GM19099 (cell line): ENCODE results near the gene TAF4.

ENCODE experiments used
- POLR2A ChIP-seq: IDR thresholded peaks from 3 replicates; pipeline ENCODE4 v1.6.1; 2011; ENCODE audit warnings: low read depth; ENCODE audit not compliant: insufficient read length; ENCODE audit errors: extremely low read depth

Gene TAF4

DNA sequence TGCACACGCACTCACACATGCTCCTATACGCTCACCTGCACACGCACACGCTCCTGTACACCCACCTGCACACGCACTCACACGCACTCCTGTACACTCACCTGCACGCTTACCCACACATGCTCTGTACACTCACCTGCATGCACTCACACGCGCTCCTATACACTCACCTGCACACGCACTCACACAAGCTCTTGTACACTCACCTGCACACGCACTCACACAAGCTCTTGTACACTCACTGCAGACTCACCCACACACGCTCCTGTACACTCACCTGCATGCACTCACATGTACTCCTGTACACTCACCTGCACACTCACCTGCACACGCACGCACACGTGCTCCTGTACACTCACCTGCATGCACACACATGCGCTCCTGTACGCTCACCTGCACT is 22.0 kb upstream of the TAF4 start:
- TF ChIP-seq POLR2A, result no peak

DNA sequence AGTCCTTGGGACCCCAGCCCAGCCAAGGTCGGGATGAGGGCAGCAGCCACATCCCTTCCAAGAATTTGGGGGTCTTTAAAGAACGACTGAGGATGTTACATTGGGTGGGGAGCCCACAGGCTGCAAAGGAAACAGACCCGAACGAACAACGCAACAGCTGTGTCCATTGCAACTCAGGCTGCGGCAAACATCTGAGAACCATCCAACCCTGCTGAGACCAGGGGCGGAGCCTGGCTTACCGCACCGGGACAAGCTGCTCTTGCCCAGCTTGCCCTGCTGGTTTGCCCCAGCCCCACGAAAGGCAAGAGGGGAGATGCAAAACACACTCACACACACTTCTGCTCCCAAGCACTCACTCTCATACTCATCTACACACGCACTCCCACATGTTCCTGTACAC is 21.5 kb upstream of the TAF4 start:
- no peak for TF ChIP-seq POLR2A

DNA sequence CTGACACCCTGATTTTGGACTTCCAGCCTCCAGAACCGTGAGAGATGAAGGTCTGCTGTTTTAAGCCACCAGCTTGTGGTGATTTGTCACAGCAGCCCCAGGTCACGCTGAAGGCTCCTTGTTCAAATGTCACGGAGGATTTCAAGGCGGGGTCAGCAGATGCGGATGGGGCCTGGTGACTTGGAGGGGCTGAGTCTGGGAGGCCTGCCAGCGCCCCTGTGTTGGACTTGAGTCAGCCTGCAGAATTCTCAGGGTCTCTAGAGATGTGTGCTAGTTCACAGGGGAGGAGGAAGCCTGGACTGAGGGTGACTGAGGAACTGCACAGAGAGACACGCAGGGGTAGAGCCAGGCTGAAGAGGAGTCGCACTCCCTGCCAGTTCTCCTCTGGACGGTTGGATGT is 19.5 kb upstream of the TAF4 start:
- TF ChIP-seq POLR2A, result no peak

DNA sequence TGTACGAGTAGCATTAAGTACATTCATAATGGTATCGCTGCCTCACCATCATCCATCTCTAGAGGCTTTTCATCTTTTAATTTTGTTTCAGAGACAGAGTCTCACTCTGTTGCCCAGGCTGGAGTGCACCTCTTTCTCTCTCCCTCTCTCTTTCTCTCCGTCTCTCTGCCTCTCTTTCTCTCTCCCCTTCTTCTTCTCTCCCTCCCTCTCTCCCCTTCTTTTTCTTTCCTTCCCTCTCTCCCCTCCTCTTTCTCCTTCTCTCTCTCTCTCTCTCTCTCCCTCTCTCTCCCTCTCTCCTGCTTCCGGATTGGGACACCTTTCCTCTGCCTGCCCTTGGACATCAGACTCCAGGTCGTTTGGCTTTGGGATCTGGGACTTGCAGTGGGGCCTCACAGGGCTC is 17.6 kb upstream of the TAF4 start:
- TF ChIP-seq POLR2A, result no peak

DNA sequence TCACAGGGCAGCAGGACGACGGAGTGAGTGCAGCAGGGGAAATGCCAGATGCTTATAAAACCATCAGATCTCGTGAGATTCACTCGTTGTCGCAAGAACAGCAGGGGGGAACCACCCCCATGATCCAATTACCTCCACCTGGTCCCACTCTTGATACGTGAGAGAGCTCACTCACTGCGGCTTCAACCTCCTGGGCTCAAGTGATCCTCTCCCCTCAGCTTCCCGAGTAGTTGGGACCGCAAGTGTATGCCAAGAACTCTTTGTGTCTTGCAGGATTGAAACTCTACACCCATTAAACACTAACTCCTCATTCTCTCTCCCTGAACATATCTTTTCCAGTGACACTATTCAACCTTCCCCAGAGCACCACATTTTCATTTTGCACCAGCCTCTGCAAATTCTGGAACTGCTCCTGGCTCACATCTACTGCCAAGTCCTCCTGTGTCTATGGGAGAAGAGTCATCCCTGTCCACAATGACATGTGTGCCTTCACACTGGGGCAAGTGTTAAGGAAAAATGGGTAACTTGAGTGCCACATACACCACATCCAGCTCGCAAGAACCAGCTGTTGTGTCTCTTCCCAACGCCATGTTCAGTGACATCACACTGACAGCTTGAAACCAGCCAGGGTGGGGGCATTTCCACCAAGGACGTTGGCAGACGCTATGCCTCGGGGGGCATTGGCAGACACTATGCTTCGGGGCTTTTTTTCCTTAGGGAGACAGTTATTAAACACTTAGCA is 14.7 kb upstream of the TAF4 start:
- TF ChIP-seq POLR2A, result no peak

DNA sequence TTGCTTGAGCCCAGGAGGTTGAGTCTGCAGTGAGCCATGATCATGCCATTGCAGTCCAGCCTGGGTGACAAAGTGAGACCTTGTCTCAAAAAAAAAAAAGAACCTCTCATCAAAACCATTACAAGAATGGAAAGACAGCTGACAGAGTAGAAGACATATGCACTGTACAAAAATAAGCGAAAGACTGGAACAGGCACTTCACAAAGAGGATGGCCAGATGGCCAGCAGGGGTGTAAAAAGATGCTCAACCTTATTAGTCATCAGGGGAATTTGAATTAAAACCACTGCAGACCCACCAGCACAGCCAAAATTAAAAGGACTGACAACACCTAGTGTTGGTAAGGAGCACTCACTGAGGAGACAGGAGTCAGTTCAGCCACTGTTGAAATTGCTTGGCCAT is 13.5 kb upstream of the TAF4 start:
- TF ChIP-seq POLR2A, result no peak

DNA sequence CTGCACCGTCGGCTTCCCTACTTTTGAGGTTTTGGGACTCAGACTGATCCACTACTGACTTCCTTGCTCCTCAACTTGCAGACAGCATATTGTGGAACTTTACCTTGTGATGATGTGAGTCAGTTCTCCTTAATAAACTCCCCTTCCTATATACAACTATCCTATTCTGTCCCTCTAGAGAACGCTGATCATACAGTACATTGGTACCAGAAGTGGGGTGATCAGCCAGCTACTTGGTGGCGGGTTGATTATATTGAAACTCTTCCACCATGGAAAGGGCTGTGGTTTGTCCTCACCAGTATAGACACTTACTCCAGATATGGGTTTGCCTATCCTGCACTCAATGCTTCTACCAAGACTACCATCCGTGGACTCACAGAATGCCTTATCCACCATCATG is 7.6 kb upstream of the TAF4 start:
- TF ChIP-seq POLR2A, result no peak

DNA sequence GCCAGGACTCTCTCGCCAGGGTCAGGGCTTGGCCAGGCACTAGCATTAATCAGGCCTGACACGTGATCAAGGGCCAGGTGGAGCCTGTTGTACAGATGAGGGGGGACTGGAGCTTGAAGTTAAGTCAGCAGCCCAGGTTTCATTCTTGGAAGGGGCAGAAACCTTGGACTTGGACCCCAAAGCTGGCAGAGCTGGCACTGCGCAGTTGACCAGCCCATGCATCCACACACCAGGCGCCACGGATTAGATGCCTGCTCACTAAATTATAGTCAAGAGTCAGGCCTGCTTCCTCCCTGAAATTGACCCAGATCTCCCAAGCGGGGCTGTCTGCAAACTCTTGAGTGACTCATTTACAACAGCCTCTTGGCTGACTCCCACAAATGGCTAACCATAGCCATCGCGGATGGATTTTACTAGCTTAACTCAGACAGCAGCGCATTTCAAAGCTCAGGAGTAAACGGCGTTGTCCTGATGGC is 4.1 kb upstream of the TAF4 start:
- no peak for TF ChIP-seq POLR2A

DNA sequence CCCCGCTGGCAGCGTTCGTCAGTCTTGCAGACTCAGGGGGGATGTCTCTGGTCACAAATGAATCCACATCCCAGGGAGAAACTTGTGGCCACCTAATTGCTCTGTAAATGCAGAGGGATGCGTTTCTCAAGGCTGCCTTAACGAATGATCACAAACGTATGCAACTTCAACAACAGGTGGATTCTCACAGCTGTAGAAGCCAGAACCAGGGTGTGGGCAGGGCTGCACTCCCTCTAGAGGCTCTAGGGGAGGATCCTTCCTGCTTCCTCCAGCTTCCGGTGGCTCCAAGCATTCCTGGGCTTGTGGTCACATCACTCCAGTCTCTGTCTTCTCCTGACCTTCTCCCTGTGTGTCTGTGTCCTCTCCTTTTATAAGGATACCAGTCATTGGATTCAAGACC is 3.3 kb upstream of the TAF4 start:
- no peak for TF ChIP-seq POLR2A

DNA sequence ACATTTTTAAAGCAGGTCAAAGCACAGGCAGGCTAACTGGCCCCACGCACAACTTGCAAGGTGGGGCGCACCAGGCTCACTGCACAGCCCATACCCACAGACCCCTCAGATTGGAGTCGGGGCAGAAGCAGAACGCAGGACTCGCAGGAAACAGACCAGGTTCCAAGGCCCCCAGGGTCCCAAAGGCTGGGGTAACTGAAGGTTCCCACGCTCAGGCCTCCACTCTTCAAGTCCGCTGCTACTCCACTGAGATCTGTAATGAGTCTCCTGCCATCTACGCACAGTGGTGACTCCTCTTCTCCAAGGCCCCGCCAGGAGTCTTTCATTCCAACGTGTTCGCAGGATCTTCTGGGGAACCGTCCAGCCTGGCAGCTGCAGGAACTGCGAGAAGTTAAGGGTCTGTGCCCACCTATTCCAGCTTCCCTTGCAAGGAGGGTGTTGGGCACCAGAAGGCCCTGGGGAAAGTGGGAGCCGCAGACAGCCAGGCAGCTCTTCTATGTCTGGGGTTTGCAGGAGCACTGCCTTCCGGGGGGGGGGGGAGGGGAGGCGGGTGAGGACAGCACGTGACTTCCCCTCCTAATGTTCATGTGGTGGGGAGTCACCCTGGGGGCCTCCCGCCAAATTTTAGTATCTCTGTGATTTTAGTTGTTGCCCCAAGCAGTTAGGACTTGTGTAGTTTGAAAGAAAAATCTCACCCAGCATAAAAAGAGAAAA is 2.0 kb upstream of the TAF4 start:
- no peak for TF ChIP-seq POLR2A

DNA sequence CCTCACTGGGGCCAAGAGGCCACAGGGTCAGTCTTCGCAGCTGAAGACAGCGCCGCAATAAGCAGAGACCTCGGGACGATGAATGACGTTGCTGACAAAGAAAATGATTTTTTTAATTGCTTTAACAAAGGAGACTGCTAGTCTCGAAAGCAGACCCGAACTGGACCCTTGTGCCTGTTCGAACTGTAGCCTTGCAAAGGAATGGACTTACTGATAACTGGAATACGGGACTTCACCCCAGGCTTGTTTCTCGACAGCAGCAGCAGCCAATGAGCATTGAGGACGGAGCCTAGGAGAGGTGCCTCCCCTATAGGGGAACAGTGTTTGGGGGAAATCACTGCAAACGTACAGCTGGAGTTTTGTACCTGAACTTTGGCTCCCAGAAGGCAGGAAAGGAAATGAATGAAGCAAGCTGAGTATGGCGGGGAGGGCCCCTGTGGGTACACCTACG is 1.3 kb upstream of the TAF4 start:
- TF ChIP-seq POLR2A, result no peak

DNA sequence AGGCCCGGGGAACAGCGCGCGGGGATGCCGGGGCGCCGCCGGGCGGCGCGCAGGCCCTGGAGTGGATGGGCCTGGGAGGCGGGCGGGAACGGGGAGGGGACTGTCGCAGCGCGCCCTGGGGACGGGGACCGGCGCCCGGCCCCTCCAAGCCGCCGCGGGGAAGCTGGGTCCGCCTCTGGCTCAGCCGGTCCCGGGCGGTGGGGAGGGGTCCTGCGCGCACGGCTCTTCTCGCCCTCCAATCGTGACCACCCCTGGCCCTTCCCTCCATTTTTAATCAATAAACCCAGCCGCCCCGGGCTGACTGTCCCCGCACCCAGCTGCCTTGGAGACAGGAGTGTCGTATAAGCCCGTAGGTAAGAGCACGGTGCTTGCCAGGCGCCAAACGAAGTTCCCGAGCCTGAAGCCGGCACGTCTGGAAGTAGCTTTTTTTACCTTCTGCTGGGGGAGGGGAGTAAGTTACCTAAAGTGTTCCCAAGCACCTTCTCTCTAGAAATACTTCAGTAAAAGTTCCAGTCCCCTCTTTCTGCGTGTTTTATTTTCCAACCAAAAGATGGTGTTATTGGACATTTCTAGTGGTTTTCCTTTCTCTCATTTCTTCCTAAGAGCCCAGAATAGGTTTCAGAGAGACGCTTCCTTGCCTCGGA is 780 bp upstream of the TAF4 start:
- TF ChIP-seq POLR2A, result no peak

DNA sequence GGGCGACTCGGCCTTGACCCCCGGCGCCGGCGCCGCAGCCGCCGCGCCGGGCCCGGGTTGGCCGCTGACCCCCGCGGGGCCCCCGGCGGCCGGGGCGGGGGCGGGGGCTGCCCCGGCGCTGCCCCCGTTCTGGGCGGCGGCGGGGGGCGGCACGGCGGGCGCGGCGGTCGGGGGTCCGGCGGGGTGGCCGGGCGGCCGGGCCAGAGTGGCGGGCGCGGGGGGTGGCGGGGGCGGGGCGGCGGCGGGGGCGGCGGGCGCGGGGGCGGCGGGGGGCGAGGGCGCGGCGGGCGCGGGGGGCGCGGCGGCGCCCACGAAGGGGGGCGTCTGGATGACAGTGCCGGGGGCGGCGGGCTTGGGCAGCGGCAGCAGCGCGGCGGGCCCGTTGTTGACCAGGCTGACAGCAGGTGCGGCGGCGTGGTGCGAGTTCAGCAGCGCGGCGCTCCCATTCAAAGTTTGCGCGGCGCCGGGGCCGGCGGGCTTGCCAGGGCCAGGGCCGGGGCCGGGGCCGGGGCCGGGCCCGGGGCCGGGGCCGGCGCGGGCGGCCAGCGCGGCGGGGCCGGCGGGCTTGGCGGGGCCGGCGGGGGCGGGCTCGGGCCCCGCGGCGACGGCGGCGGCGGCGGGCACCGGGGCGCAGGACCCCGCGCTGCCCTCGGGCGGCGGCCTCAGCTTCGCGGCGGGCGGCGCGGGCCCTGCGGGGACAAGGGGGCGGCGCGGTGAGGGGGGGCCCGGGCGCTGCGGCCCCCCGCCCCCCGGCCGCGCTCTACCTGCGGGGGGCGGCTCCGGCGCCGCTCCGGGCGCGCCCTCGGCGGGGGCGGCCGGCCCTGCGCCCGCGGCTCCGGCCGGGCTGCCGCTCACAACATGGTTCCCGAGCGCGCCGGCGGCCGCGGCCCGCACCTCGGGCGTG is 659 bp downstream of the TAF4 start:
- TF ChIP-seq POLR2A, result no peak

DNA sequence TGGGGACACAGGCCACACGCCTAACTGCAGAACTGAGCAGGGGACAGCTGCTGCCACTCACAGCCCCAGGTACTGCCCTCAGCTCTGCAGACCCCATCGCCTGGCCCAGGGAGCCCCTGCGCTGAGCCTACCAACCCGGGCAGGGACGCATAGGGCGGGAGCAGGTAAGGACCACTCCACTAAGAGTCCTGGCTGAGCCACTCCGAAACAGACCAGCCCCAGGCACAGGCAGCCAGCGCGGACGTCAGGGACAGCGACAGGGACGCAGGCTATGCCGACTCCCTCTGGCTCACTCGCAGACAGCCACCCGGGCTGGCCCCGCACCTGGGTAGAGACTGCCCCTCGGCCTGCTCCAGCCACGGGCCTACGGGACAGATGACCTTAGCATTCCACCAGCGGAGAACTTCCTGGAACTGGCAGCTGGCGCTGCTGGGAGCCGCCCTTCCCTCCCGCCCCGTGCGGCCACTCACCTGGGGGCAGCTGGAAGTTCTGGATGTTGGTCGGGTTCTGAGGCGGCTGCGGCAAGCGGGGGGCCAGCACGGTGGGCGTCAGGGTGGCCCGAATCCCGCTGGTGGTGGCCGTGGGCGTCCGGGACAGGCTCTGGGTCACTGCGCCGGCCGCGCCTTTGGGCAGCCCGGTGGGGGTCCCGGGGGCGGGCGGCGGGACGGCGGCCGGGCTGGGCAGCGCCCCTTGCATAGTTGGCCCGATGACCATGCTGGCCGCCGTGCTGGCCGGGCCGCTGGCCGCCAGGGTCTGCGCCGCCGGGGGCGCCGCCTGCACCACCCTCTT is 1.5 kb downstream of the TAF4 start:
- TF ChIP-seq POLR2A, result no peak
